Liver (tissue), 9 donors: ENCODE data around the gene UACA. TPM values are rescaled to one million over a fixed set of nuclear protein-coding genes. Genes with fewer than 3 reads are reported as not detected.

Source experiments
- DNase-seq: peaks from one replicate; pipeline ENCODE4 v3.0.0-alpha.2; 2017; ENCODE audit warnings: low spot score
- H3K27ac ChIP-seq, 2 donors: one replicate each; pipeline ENCODE4 v1.7.0; 2013; ENCODE audit warnings: inconsistent platforms in 2 of 2, low read length in 2 of 2, control low read depth in 1 of 2, low read depth in 1 of 2, mild to moderate bottlenecking in 1 of 2
- H3K27me3 ChIP-seq, 4 donors: one replicate each; pipeline versions ENCODE4 v1.6.1 to v1.7.0; 2013; ENCODE audit warnings: low read length in 3 of 4, inconsistent platforms in 1 of 4, mild to moderate bottlenecking in 1 of 4, moderate library complexity in 1 of 4; ENCODE audit not compliant: control insufficient read depth in 4 of 4, insufficient read depth in 4 of 4
- H3K36me3 ChIP-seq, 4 donors: one replicate each; pipeline versions ENCODE4 v1.6.1 to v1.7.0; 2013; ENCODE audit warnings: low read length in 3 of 4, mild to moderate bottlenecking in 3 of 4, low read depth in 1 of 4, moderate library complexity in 1 of 4; ENCODE audit not compliant: control insufficient read depth in 4 of 4, insufficient read depth in 3 of 4
- H3K4me1 ChIP-seq, 4 donors: one replicate each; pipeline versions ENCODE4 v1.6.1 to v1.7.0; 2013; ENCODE audit warnings: low read length in 3 of 4, mild to moderate bottlenecking in 3 of 4, moderate library complexity in 1 of 4; ENCODE audit not compliant: control insufficient read depth in 4 of 4, insufficient read depth in 4 of 4
- H3K4me3 ChIP-seq, 3 donors: one replicate each; pipeline versions ENCODE4 v1.6.1 to v1.7.0; 2013; ENCODE audit warnings: low read length in 3 of 3, control low read depth in 1 of 3, low read depth in 1 of 3, mild to moderate bottlenecking in 1 of 3
- H3K9ac ChIP-seq, 2 donors: one replicate each; pipeline ENCODE4 v1.7.0; 2013; ENCODE audit warnings: low read length in 2 of 2, mild to moderate bottlenecking in 2 of 2, moderate library complexity in 2 of 2, control low read depth in 1 of 2, low read depth in 1 of 2
- H3K9me3 ChIP-seq, 4 donors: one replicate each; pipeline versions ENCODE4 v1.6.1 to v1.7.0; 2013; ENCODE audit warnings: low read length in 3 of 4; ENCODE audit not compliant: control insufficient read depth in 4 of 4
- ATF3 ChIP-seq: IDR thresholded peaks from 2 replicates; pipeline ENCODE4 v1.6.1; 2016; ENCODE audit warnings: antibody characterized with exemption
- CTCF ChIP-seq: fragments of 150-350 bp; IDR thresholded peaks from 2 replicates; pipeline ENCODE4 v1.5.1; 2017; ENCODE audit warnings: improper control_type of control experiment, low read depth, low read length; ENCODE audit not compliant: missing input control
- EGR1 ChIP-seq, 2 donors: IDR thresholded peaks; 2 replicates each; pipeline ENCODE4 v1.6.1; 2016 to 2018; ENCODE audit warnings: antibody characterized with exemption in 2 of 2, low read depth in 2 of 2
- FOXA1 ChIP-seq: IDR thresholded peaks from 2 replicates; pipeline ENCODE4 v1.6.1; 2016; ENCODE audit warnings: antibody characterized with exemption
- FOXA2 ChIP-seq: IDR thresholded peaks from 2 replicates; pipeline ENCODE4 v1.6.1; 2016; ENCODE audit warnings: antibody characterized with exemption
- HNF4G ChIP-seq: IDR thresholded peaks from 2 replicates; pipeline ENCODE4 v1.6.1; 2016; ENCODE audit warnings: antibody characterized with exemption
- JUND ChIP-seq, 2 donors: IDR thresholded peaks; 2 replicates each; pipeline ENCODE4 v1.6.1; 2016; ENCODE audit warnings: antibody characterized with exemption in 2 of 2
- RAD21 ChIP-seq, 2 donors: IDR thresholded peaks; 2 replicates each; pipeline ENCODE4 v1.6.1; 2016; ENCODE audit warnings: antibody characterized with exemption in 2 of 2, mild to moderate bottlenecking in 2 of 2
- REST ChIP-seq: IDR thresholded peaks from 2 replicates; pipeline ENCODE4 v1.6.1; 2016; ENCODE audit warnings: antibody characterized with exemption, mild to moderate bottlenecking
- RXRA ChIP-seq, 2 donors: IDR thresholded peaks; 2 replicates each; pipeline ENCODE4 v1.6.1; 2017 to 2018; ENCODE audit warnings: antibody characterized with exemption in 2 of 2, mild to moderate bottlenecking in 1 of 2
- SP1 ChIP-seq: IDR thresholded peaks from 2 replicates; pipeline ENCODE4 v1.6.1; 2018; ENCODE audit warnings: antibody characterized with exemption, mild to moderate bottlenecking
- TAF1 ChIP-seq: conservative IDR thresholded peaks from 2 replicates; pipeline ENCODE4 v1.6.1; 2016; ENCODE audit warnings: antibody characterized with exemption, mild to moderate bottlenecking
- YY1 ChIP-seq: IDR thresholded peaks from 2 replicates; pipeline ENCODE4 v1.6.1; 2016; ENCODE audit warnings: antibody characterized with exemption, mild to moderate bottlenecking
- ZBTB33 ChIP-seq: IDR thresholded peaks from 2 replicates; pipeline ENCODE4 v1.6.1; 2016; ENCODE audit warnings: antibody characterized with exemption
- WGBS: extraction: QIAGEN DNeasy Blood & Tissue Kit; methylation state at CpG from one replicate; pipeline ENCODE4 v1.1.7; 2013; 5-methylcytosine and 5-hydroxymethylcytosine counted together
- polyA plus RNA-seq, 2 donors: library from polyadenylated mRNA; stranded (reverse) in 1 of 2; unstranded in 1 of 2; fragments of 200-250 nt in 1 of 2; fragments of >200 nt in 1 of 2; fragmentation: Nextera tagmentation in 1 of 2; extraction: Ambion mirVana in 1 of 2; gene quantifications; one replicate each; pipeline versions ENCODE4 v1.2.1 to v1.2.3, GENCODE V29; 2013 to 2015
- total RNA-seq, 2 donors: library from RNA; depleted of rRNA; stranded (reverse); fragments of >200 nt; gene quantifications; one replicate each; pipeline ENCODE4 v1.2.3, GENCODE V29; 2014
- TF ChIP-seq, protein P1 (sequence below): IDR thresholded peaks from 2 replicates; pipeline ENCODE4 v1.6.1; 2016; ENCODE audit warnings: antibody characterized with exemption
- donor health status: healthy.
- donor health status: healthy.
- donor health status: healthy.
- donor health status: healthy.
- donor health status: healthy.

The UACA gene
- total and polyA plus RNA-seq, 4 donors = 3.9 to 16.0 (median 10.0) TPM

- no peak overlapping the region for H3K9ac ChIP-seq
- peaks cover 0 to 18% (median 12%) of the 10 kb centered on the region in 4 donors for H3K4me1 ChIP-seq
- H3K27me3 ChIP-seq = no peaks in the 10 kb centered on the region
- WGBS = 97% methylated on average over 3 of the region's 3 CpGs
- TF ChIP-seq JUND (IDR thresholded peaks at IDR 0.05) = no peak
- TF ChIP-seq TAF1 = no peak
- no peak for TF ChIP-seq EGR1 (IDR thresholded peaks at IDR 0.05; ENCODE audit: low read depth in 2 of 2)
- no peak for TF ChIP-seq RAD21 (IDR thresholded peaks at IDR 0.05)
- no peak for TF ChIP-seq RXRA (IDR thresholded peaks at IDR 0.05)
- TF ChIP-seq, protein P1, sequence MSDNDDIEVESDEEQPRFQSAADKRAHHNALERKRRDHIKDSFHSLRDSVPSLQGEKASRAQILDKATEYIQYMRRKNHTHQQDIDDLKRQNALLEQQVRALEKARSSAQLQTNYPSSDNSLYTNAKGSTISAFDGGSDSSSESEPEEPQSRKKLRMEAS = no peak
- no peak for TF ChIP-seq FOXA2
- no peak for TF ChIP-seq HNF4G
- TF ChIP-seq YY1 = no peak
- no peak for TF ChIP-seq ZBTB33
- no peak for TF ChIP-seq FOXA1
- no peak for TF ChIP-seq CTCF
- TF ChIP-seq SP1 = no peak
- no peaks in the 10 kb centered on the region for H3K9me3 ChIP-seq
- peaks cover 2 to 12% (median 7%) of the 10 kb centered on the region in 4 donors for H3K36me3 ChIP-seq
- H3K27ac ChIP-seq = no peak overlapping the region
- DNase-seq = no peak
- no peak overlapping the region for H3K4me3 ChIP-seq
Observed at GRCh38 chr15:70687482-70687881, 75.9 kb downstream of the UACA start.

DNA sequence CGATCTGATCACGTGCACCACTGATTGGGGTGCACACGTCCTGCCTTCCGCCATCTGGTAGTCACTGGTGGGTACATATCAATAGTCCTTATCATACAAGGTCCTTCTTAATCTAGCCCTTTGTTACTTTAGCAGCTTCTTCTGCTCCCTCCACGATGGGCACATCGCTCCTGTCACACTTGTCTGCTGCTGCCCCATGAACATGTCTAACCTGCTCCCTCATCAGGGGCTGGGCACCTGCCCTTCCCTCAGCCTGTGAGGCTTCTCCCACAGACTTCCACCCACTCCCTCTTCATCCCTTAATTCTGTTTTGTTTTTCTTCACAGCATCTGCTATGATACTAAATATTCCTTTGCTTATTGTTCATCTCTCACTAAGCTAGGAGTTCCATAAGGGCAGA is 82.5 kb downstream of the UACA start:
- H3K9ac ChIP-seq = no peak overlapping the region
- no peak overlapping the region for H3K4me3 ChIP-seq
- no peaks in the 10 kb centered on the region for H3K4me1 ChIP-seq
- TF ChIP-seq ZBTB33 (no peak), CTCF (no peak), RXRA (IDR thresholded peaks at IDR 0.05) (no peak), REST (no peak), ATF3 (no peak), FOXA2 (no peak), TAF1 (no peak)
- DNase-seq = no peak
- H3K27ac ChIP-seq = no peak overlapping the region
- no peaks in the 10 kb centered on the region for H3K9me3 ChIP-seq
- H3K36me3 ChIP-seq = peaks cover 0 to 17% (median 5%) of the 10 kb centered on the region in 4 donors
- WGBS = 86% methylated on average over 6 of the region's 6 CpGs
- H3K27me3 ChIP-seq = no peaks in the 10 kb centered on the region
